HG02852 (cell line): Measurements from ENCODE around the gene HSF4.
"Not testable (repeated sequence)": the region's sequence is repeated elsewhere in the genome, so short reads cannot be mapped to it uniquely, and the experiment has no call there.

ENCODE experiments used
- ATAC-seq: cut with Tn5 transposase; IDR thresholded peaks from one replicate; pipeline ENCODE4 v1.9.1; 2021; ENCODE audit warnings: mild to moderate bottlenecking, moderate library complexity; ENCODE audit not compliant: unreplicated experiment

Gene HSF4

GRCh38 chr16:67164599-67165061, at the start of gene HSF4:
Gene HSF4 (plus strand): TSS chr16:67164745. CDS start chr16:67164812, 67 bp downstream.
- no peak for ATAC-seq

GRCh38 chr16:67114793-67115192, 49.8 kb upstream of the HSF4 start:
- no peak for ATAC-seq

- no peak for ATAC-seq
Measured at GRCh38 chr16:67115639-67116038, 48.9 kb upstream of the HSF4 start.

GRCh38 chr16:67116388-67117311, 47.9 kb upstream of the HSF4 start:
- ATAC-seq: no peak

- no peak for ATAC-seq
Measured at GRCh38 chr16:67117716-67118115, 46.8 kb upstream of the HSF4 start.

- no peak for ATAC-seq
Measured at GRCh38 chr16:67120025-67120424, 44.5 kb upstream of the HSF4 start.

- ATAC-seq: not testable (repeated sequence)
Measured at GRCh38 chr16:67122799-67123198, 41.7 kb upstream of the HSF4 start.

- ATAC-seq: no peak
Measured at GRCh38 chr16:67128417-67128816, 36.1 kb upstream of the HSF4 start.

GRCh38 chr16:67128887-67129286, 35.7 kb upstream of the HSF4 start:
- no peak for ATAC-seq

GRCh38 chr16:67129422-67129821, 35.1 kb upstream of the HSF4 start:
- no peak for ATAC-seq

- no peak for ATAC-seq
Measured at GRCh38 chr16:67137605-67138004, 26.9 kb upstream of the HSF4 start.

- no peak for ATAC-seq
Measured at GRCh38 chr16:67141391-67141790, 23.2 kb upstream of the HSF4 start.

- no peak for ATAC-seq
Measured at GRCh38 chr16:67142342-67142741, 22.2 kb upstream of the HSF4 start.

GRCh38 chr16:67144943-67145342, 19.6 kb upstream of the HSF4 start:
- ATAC-seq: no peak

GRCh38 chr16:67145746-67146145, 18.8 kb upstream of the HSF4 start:
- no peak for ATAC-seq

- no peak for ATAC-seq
Measured at GRCh38 chr16:67146523-67147357, 17.8 kb upstream of the HSF4 start.

- no peak for ATAC-seq
Measured at GRCh38 chr16:67147437-67148140, 17.0 kb upstream of the HSF4 start.

GRCh38 chr16:67148221-67148620, 16.3 kb upstream of the HSF4 start:
- ATAC-seq: no peak

- ATAC-seq: no peak
Measured at GRCh38 chr16:67148656-67149275, 15.8 kb upstream of the HSF4 start.

- ATAC-seq: no peak
Measured at GRCh38 chr16:67149276-67150046, 15.1 kb upstream of the HSF4 start.
